ENCODE data around the gene NCOR1. TPM values are rescaled to one million over a fixed set of nuclear protein-coding genes. Genes with fewer than 3 reads are reported as not detected.
"Not testable (repeated sequence)": the region's sequence is repeated elsewhere in the genome, so short reads cannot be mapped to it uniquely, and the experiment has no call there.

The NCOR1 gene
- total RNA-seq, 1 donor from 2014 or later: 123 TPM

- Mint-ChIP-seq H3K27ac (no peak overlapping the region), H3K27me3 (ENCODE audit: insufficient read depth) (no peaks in the 10 kb centered on the region), H3K9me3 (no peaks in the 10 kb centered on the region), H3K4me1 (ENCODE audit: low read depth) (peaks cover 7% of the 10 kb centered on the region), H3K36me3 (ENCODE audit: low read depth) (peaks cover 35% of the 10 kb centered on the region), H3K4me3 (no peak overlapping the region)
- intact Hi-C loops (cut with micrococcal nuclease): no loop called here
- DNase-seq (ENCODE audit: low spot score): no peak
These were observed 123.6 kb downstream of the NCOR1 start for GRCh38 chr17:16091773-16092172.

- no peaks in the 10 kb centered on the region for H3K9me3 Mint-ChIP-seq
- intact Hi-C loops (cut with micrococcal nuclease): no loop called here
- peak overlapping the region; percentile 42 for H3K27ac Mint-ChIP-seq
- H3K4me3 Mint-ChIP-seq: no peak overlapping the region
- peaks cover 19% of the 10 kb centered on the region for H3K4me1 Mint-ChIP-seq (ENCODE audit: low read depth)
- DNase-seq (ENCODE audit: low spot score): no peak
- H3K27me3 Mint-ChIP-seq (ENCODE audit: insufficient read depth): no peaks in the 10 kb centered on the region
- H3K36me3 Mint-ChIP-seq (ENCODE audit: low read depth): peaks cover 47% of the 10 kb centered on the region
These were observed 128.4 kb downstream of the NCOR1 start for GRCh38 chr17:16086957-16087356.

- DNase-seq (ENCODE audit: low spot score): no peak
- H3K27ac Mint-ChIP-seq: no peak overlapping the region
- H3K4me1 Mint-ChIP-seq (ENCODE audit: low read depth): peaks cover 19% of the 10 kb centered on the region
- intact Hi-C loops (cut with micrococcal nuclease): no loop called here
- H3K27me3 Mint-ChIP-seq (ENCODE audit: insufficient read depth): no peaks in the 10 kb centered on the region
- H3K9me3 Mint-ChIP-seq: no peaks in the 10 kb centered on the region
- peaks cover 47% of the 10 kb centered on the region for H3K36me3 Mint-ChIP-seq (ENCODE audit: low read depth)
- H3K4me3 Mint-ChIP-seq: no peak overlapping the region
These were observed 130.2 kb downstream of the NCOR1 start for GRCh38 chr17:16085066-16085699.

GRCh38 chr17:16083223-16083622, 132.1 kb downstream of the NCOR1 start:
- H3K4me3 Mint-ChIP-seq: no peak overlapping the region
- H3K36me3 Mint-ChIP-seq (ENCODE audit: low read depth): peaks cover 60% of the 10 kb centered on the region
- no peaks in the 10 kb centered on the region for H3K9me3 Mint-ChIP-seq
- intact Hi-C loops (cut with micrococcal nuclease): no loop called here
- H3K27me3 Mint-ChIP-seq (ENCODE audit: insufficient read depth): no peaks in the 10 kb centered on the region
- DNase-seq (ENCODE audit: low spot score): no peak
- no peak overlapping the region for H3K27ac Mint-ChIP-seq
- H3K4me1 Mint-ChIP-seq (ENCODE audit: low read depth): peaks cover 19% of the 10 kb centered on the region

GRCh38 chr17:16081507-16082087, 133.7 kb downstream of the NCOR1 start:
- Mint-ChIP-seq H3K9me3 (no peaks in the 10 kb centered on the region), H3K36me3 (ENCODE audit: low read depth) (peaks cover 64% of the 10 kb centered on the region), H3K4me1 (ENCODE audit: low read depth) (peaks cover 10% of the 10 kb centered on the region), H3K27ac (no peak overlapping the region), H3K27me3 (ENCODE audit: insufficient read depth) (no peaks in the 10 kb centered on the region), H3K4me3 (no peak overlapping the region)
- DNase-seq (ENCODE audit: low spot score): no peak
- intact Hi-C loops (cut with micrococcal nuclease): no loop called here

DNA sequence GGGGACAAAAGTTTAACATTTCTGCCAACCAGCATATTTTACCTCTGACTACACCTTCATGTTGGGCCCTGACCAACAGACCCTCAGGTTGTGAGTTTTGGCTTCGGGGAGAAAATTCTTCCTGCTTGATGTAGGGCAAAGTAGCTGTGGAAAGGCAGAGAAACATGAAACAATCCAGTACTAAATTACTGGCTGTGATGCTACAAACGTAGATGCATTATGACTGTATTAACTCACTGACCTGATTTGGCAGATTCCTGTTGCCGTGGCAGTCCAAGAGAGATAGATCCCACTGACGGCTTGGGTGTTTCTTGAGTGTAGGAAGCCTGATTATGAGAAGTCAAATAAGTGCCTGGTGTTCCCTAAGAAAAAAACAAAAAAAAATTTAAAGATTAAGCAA, 135.0 kb downstream of the NCOR1 start:
- no peaks in the 10 kb centered on the region for H3K27me3 Mint-ChIP-seq (ENCODE audit: insufficient read depth)
- DNase-seq (ENCODE audit: low spot score): no peak
- H3K4me3 Mint-ChIP-seq: no peak overlapping the region
- no peaks in the 10 kb centered on the region for H3K9me3 Mint-ChIP-seq
- peaks cover 61% of the 10 kb centered on the region for H3K36me3 Mint-ChIP-seq (ENCODE audit: low read depth)
- H3K4me1 Mint-ChIP-seq (ENCODE audit: low read depth): peaks cover 5% of the 10 kb centered on the region
- no peak overlapping the region for H3K27ac Mint-ChIP-seq
- intact Hi-C loops (cut with micrococcal nuclease): no loop called here

DNA sequence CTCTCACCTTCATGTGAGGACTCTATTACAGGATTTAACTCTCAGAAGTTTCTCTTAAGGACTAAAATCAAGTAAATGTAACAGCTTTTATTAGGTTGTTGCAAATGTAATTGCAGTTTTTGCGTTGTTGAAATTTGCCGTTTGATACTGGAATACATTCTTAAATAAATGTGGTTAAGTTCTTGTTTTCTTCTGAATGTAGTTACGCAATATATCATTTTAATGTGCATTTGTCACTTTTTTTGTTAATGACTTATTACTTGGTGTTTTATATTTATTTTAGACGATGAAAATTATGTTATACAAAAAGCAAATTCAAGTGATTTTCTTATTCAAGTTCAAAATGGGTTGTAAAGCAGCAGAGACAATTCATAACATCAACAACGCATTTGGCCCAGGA, 139.4 kb downstream of the NCOR1 start:
- DNase-seq (ENCODE audit: low spot score): no peak
- Mint-ChIP-seq H3K9me3 (no peaks in the 10 kb centered on the region), H3K4me1 (ENCODE audit: low read depth) (no peaks in the 10 kb centered on the region), H3K27ac (no peak overlapping the region), H3K4me3 (no peak overlapping the region), H3K36me3 (ENCODE audit: low read depth) (peaks cover 42% of the 10 kb centered on the region), H3K27me3 (ENCODE audit: insufficient read depth) (no peaks in the 10 kb centered on the region)
- intact Hi-C loops (cut with micrococcal nuclease): no loop called here

DNA sequence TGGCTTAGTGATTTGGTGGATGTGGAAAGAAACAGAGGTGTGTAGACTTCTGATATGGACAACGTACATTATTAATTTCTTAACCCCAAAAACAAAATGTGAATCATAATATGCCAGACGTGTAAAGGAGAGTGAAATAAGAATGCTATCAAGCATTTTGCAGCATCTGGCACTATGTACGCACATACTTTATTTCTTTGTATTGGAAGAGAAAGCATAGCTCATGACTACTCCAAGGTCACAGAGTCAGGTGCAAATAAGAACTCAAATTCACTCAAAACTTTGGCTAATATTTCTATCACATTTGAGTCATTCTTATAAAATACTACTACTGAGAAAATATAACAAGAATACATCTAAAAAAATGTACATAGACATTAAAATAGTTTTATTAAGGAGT, 140.9 kb downstream of the NCOR1 start:
- DNase-seq (ENCODE audit: low spot score): no peak
- Mint-ChIP-seq H3K4me1 (ENCODE audit: low read depth) (no peaks in the 10 kb centered on the region), H3K27me3 (ENCODE audit: insufficient read depth) (no peaks in the 10 kb centered on the region), H3K27ac (no peak overlapping the region), H3K4me3 (no peak overlapping the region), H3K36me3 (ENCODE audit: low read depth) (peaks cover 51% of the 10 kb centered on the region), H3K9me3 (no peaks in the 10 kb centered on the region)
- intact Hi-C loops (cut with micrococcal nuclease): no loop called here

DNA sequence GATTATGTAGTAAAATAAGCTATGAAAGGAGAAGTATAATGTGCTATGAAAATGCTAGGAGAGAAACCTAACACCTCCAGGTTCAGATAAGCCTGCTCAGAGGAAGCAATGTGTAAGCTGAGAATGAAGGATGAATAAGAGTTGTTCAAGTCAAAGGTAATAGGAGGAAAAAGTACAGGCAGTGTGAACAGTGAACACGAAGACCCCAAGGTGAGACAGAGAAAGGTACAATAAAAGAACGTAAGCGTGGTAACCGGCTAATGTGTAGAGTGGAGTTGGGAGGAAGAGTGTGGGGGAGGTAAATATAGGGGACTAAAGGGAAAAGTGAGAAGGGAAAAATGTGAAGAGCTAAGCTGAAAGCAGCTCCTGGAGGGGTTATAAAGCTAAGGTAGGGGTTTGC, 141.5 kb downstream of the NCOR1 start:
- intact Hi-C loops (cut with micrococcal nuclease): no loop called here
- Mint-ChIP-seq H3K27ac (no peak overlapping the region), H3K4me1 (ENCODE audit: low read depth) (no peaks in the 10 kb centered on the region), H3K9me3 (no peaks in the 10 kb centered on the region), H3K36me3 (ENCODE audit: low read depth) (peaks cover 49% of the 10 kb centered on the region), H3K27me3 (ENCODE audit: insufficient read depth) (no peaks in the 10 kb centered on the region), H3K4me3 (no peak overlapping the region)
- no peak for DNase-seq (ENCODE audit: low spot score)

DNA sequence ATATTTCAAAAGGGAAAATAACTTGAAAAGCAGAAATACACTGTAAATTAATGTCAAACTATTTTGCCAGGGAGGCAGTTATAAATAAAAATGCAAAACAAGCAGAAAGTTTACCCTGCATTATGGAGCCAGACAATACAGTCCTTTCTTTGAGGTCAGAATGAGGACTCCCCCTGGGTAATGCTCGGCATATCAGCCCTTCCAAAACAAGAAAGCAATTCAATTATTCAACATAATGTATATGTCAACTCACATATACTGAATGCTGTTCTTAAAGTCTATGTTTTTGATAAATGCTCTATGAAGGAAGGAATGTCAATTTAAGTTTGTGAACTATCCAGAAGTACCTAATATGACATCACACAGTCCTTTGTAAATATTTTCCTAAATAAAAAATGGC, 143.3 kb downstream of the NCOR1 start:
- Mint-ChIP-seq H3K4me1 (ENCODE audit: low read depth) (peaks cover 7% of the 10 kb centered on the region), H3K27ac (no peak overlapping the region), H3K36me3 (ENCODE audit: low read depth) (peaks cover 51% of the 10 kb centered on the region)

DNA sequence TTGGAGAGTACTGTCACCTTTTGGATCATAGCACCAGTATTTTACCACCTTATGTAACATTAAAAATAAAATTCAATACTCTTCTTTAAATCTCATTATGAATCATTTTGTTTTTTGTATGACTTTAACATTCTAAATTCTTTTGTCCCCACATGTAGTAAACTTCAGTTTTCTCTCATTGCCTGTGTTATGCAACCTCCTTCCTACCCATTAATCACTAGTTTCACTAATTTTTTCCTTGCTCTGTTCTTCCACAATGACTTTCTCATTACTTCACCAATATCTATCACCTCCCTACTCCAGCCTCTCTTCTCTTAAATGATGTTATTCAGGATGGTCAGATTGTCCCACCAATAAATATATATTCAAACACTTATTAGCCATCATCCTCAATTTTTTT, 147.0 kb downstream of the NCOR1 start:
- Mint-ChIP-seq H3K27ac (peak overlapping the region; percentile 6), H3K36me3 (ENCODE audit: low read depth) (peaks cover 51% of the 10 kb centered on the region), H3K27me3 (ENCODE audit: insufficient read depth) (no peaks in the 10 kb centered on the region), H3K9me3 (no peaks in the 10 kb centered on the region), H3K4me1 (ENCODE audit: low read depth) (peaks cover 7% of the 10 kb centered on the region), H3K4me3 (no peak overlapping the region)
- DNase-seq (ENCODE audit: low spot score): no peak
- intact Hi-C loops (cut with micrococcal nuclease): no loop called here

More for the DNA sequence above, 143.3 kb downstream of the NCOR1 start:
- Mint-ChIP-seq H3K27me3 (ENCODE audit: insufficient read depth) (no peaks in the 10 kb centered on the region), H3K4me3 (no peak overlapping the region), H3K9me3 (no peaks in the 10 kb centered on the region)
- no peak for DNase-seq (ENCODE audit: low spot score)
- intact Hi-C loops (cut with micrococcal nuclease): no loop called here

GRCh38 chr17:16066125-16066524, 149.2 kb downstream of the NCOR1 start:
- peaks cover 60% of the 10 kb centered on the region for H3K36me3 Mint-ChIP-seq (ENCODE audit: low read depth)
- no peak overlapping the region for H3K27ac Mint-ChIP-seq
- intact Hi-C loops (cut with micrococcal nuclease): no loop called here
- H3K4me3 Mint-ChIP-seq: no peak overlapping the region
- peaks cover 7% of the 10 kb centered on the region for H3K4me1 Mint-ChIP-seq (ENCODE audit: low read depth)
- H3K9me3 Mint-ChIP-seq: no peaks in the 10 kb centered on the region
- no peak for DNase-seq (ENCODE audit: low spot score)
- H3K27me3 Mint-ChIP-seq (ENCODE audit: insufficient read depth): no peaks in the 10 kb centered on the region

- Mint-ChIP-seq H3K27ac (no peak overlapping the region), H3K4me1 (ENCODE audit: low read depth) (no peaks in the 10 kb centered on the region), H3K36me3 (ENCODE audit: low read depth) (peaks cover 50% of the 10 kb centered on the region), H3K4me3 (no peak overlapping the region), H3K9me3 (no peaks in the 10 kb centered on the region), H3K27me3 (ENCODE audit: insufficient read depth) (no peaks in the 10 kb centered on the region)
- no peak for DNase-seq (ENCODE audit: low spot score)
- intact Hi-C loops (cut with micrococcal nuclease): no loop called here
These were observed 153.7 kb downstream of the NCOR1 start for GRCh38 chr17:16061631-16062030.

- H3K27ac Mint-ChIP-seq; H3K27me3 Mint-ChIP-seq (ENCODE audit: insufficient read depth); intact Hi-C loops (cut with micrococcal nuclease); H3K4me1 Mint-ChIP-seq (ENCODE audit: low read depth); DNase-seq (ENCODE audit: low spot score); H3K9me3 Mint-ChIP-seq; H3K4me3 Mint-ChIP-seq: not testable (repeated sequence)
- H3K36me3 Mint-ChIP-seq (ENCODE audit: low read depth): peaks cover 53% of the 10 kb centered on the region
These were observed 160.2 kb downstream of the NCOR1 start for GRCh38 chr17:16055139-16055538.

Measured in activated T-helper 1 cell treated with anti-CD3 and anti-CD28 coated beads, Interleukin-12 subunit alpha, Interleukin-12 subunit beta, Interleukin-2, Interleukin-4 antibody, amounts not matched to agents 30 ng/mL and 10 ng/mL and 1 ng/mL, durations not matched to agents 14 hours and 24 hours and 36 hours (primary cell).